GM12873 (cell line): ENCODE data around the gene SLC9A9.

Experiments
- CTCF ChIP-seq: IDR thresholded peaks from 2 replicates; pipeline ENCODE4 v1.5.1; 2012; ENCODE audit warnings: low read depth, mild to moderate bottlenecking, moderate library complexity, low read length, control low read depth; ENCODE audit not compliant: insufficient read depth; ENCODE audit errors: missing control alignments

Gene SLC9A9

GRCh38 chr3:143581972-143582722, 266.1 kb downstream of the SLC9A9 start:
- TF ChIP-seq CTCF: no peak

- no peak for TF ChIP-seq CTCF
Observed at GRCh38 chr3:143578810-143579435, 269.3 kb downstream of the SLC9A9 start.

GRCh38 chr3:143576568-143577270, 271.5 kb downstream of the SLC9A9 start:
- TF ChIP-seq CTCF: no peak

- TF ChIP-seq CTCF: no peak
Observed at GRCh38 chr3:143574933-143575332, 273.3 kb downstream of the SLC9A9 start.

- no peak for TF ChIP-seq CTCF
Observed at GRCh38 chr3:143573610-143574303, 274.5 kb downstream of the SLC9A9 start.

GRCh38 chr3:143571548-143571947, 276.7 kb downstream of the SLC9A9 start:
- no peak for TF ChIP-seq CTCF

- TF ChIP-seq CTCF: no peak
Observed at GRCh38 chr3:143567823-143568222, 280.4 kb downstream of the SLC9A9 start.
